Measurements from ENCODE around the gene SHISA8.

- TF ChIP-seq ZNF280C (tag by site-specific recombination; IDR thresholded peaks at IDR 0.05) (no peak), ZNF174 (tag by site-specific recombination; IDR thresholded peaks at IDR 0.05) (no peak), TCF7L2 (IDR thresholded peaks at IDR 0.05; ENCODE audit: borderline replicate concordance, low read depth, low read length) (no peak), CTCF (tag by site-specific recombination; IDR thresholded peaks at IDR 0.05) (no peak), SALL2 (tag by site-specific recombination; IDR thresholded peaks at IDR 0.05; ENCODE audit: borderline replicate concordance) (no peak), ZNF23 (tag by site-specific recombination; IDR thresholded peaks at IDR 0.05; ENCODE audit: borderline replicate concordance) (no peak), PBX3 (CRISPR knock-in tag; IDR thresholded peaks at IDR 0.05) (no peak), ZNF701 (tag by site-specific recombination; IDR thresholded peaks at IDR 0.05) (no peak), TRIM28 (IDR thresholded peaks at IDR 0.05; ENCODE audit: borderline replicate concordance, low read length) (no peak)
These were observed 18.7 kb upstream of the SHISA8 start for GRCh38 chr22:41933411-41934177.

Measured in HEK293 (cell line).